ENCODE results near the gene FXYD2. TPM values are rescaled to one million over a fixed set of nuclear protein-coding genes. Genes with fewer than 3 reads are reported as not detected.

The FXYD2 gene
- total RNA-seq: 0.38 and 1.4 TPM in 2 replicates

DNA sequence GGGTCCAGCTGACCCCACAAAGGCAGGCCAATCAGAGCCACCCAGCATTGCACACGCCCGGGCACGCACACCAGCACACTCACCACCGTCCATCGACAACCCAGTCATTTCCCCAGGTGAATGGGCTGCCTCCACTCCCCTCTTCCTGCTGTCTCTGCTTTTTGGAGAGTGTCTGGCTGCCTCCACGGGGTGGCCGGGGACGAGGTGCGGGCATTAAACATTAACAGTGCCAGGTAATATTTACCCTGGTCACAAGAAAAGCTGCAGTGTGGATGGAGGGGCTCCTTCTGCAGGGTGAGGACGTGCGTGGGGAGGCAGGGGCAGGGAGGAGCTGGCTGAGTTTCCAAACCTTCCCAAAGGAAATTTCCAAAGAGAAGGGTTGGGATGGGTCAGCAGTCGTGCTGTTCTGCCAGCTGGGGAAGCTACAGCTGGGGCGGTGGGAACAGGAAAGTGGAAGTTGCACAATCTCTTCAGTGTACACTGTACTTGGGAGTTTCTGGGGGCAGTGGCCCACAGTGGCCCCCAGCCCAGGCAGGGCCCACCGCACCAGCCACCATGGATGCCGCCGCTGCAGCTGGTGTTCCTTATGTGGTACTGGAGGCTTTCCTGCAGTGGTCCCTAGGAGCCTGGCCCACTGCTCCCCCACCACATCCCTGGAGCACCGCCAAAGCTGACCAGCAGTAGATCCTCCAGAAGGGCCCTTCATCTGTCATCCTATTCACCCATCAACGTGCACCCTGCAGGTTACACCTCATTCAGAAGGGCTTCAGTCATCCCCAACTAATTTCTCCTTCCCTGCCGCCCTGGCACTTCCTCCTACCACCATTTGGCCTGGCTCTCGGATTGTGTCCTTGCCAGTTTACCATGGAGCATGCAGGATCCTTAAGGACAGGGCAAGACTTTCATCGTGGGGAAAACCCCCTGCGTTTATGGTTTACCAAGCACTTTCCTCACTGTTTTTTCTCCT is at the start of gene FXYD2:
Gene FXYD2 (minus strand): TSS at position 174 of the 967 bp plus-strand sequence. CDS start 66 bp downstream, at position 108.

GRCh38 chr11:117796872-117797529 is 27.5 kb downstream of the FXYD2 start, which contains the start of gene DSCAML1:
TSS of gene DSCAML1 (minus strand) at chr11:117797216. CDS start at chr11:117797079, 137 bp downstream.

Other genes with a start within 250 kb of the FXYD2 start
- under 0.01 TPM in 1 of 2 replicates, not detected in the other for gene DSCAML1, start 27.5 kb downstream of the FXYD2 start, total RNA-seq
- gene FXYD6, start 51.9 kb upstream of the FXYD2 start, total RNA-seq: under 0.01 and 0.28 TPM in 2 replicates
- gene TMPRSS13, start 104.7 kb upstream of the FXYD2 start, total RNA-seq: not detected in 2 replicates
- gene IL10RA, start 161.7 kb upstream of the FXYD2 start, total RNA-seq: under 0.01 TPM in 1 of 2 replicates, not detected in the other